Ramos (cell line): ENCODE data around the gene MBD3L4.
"Not testable (repeated sequence)": the region's sequence is repeated elsewhere in the genome, so short reads cannot be mapped to it uniquely, and the experiment has no call there.

Source experiments
- in situ Hi-C: fragments of 300-500 bp; cut with MboI; formaldehyde crosslinking; loops from one replicate; pipeline ENCODE4 v1.14.3; 2022; ENCODE audit warnings: low sequenced_read_pairs; ENCODE audit not compliant: unreplicated experiment

The MBD3L4 gene

DNA sequence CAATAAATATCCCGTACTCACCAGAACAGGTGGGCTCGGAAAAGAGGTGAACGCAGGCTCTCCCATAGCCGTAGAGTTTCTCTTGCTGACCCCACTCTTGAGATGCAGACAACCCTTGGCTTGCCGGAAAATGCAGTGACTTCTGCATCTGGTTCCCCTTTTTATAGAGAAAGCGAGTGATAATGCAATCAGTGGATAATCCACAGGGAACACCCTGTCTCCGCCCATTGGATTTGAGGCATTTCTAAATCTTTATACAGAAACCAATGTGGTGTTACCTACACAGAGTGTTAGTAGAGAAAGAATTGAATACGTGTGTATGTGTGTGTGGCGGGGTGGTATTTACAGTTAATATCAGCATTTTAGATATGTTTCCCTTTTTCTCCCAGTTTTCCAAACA lies at the start of gene MBD3L4:
TSS of gene MBD3L4 (minus strand) at position 101 of the 400 bp plus-strand sequence. CDS start at position 66, 35 bp downstream.
- in situ Hi-C loops: not testable (repeated sequence)

DNA sequence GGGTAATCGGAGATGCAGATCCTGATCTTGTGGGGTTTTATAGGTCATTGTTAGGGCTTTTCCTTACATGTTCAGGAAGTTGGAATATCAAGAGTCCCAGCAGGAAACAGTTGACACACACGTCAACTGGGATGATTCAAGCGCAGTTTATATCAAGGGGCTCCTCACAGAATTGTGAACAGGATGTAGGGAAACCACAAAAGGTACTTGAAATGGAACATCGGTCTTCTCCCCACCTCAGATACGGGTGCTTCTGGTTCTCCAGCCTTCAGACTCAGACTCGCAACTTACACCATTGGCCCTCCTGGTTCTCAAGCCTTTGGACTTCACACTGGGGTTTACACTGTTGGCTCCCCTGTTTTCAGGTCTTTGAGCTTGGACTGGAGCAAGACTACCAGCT lies 49.0 kb upstream of the MBD3L4 start:
- in situ Hi-C loops: loop anchor here (25.0 kb wide), 1 partner anchor 902 kb away; no protein-coding TSS in a partner anchor

DNA sequence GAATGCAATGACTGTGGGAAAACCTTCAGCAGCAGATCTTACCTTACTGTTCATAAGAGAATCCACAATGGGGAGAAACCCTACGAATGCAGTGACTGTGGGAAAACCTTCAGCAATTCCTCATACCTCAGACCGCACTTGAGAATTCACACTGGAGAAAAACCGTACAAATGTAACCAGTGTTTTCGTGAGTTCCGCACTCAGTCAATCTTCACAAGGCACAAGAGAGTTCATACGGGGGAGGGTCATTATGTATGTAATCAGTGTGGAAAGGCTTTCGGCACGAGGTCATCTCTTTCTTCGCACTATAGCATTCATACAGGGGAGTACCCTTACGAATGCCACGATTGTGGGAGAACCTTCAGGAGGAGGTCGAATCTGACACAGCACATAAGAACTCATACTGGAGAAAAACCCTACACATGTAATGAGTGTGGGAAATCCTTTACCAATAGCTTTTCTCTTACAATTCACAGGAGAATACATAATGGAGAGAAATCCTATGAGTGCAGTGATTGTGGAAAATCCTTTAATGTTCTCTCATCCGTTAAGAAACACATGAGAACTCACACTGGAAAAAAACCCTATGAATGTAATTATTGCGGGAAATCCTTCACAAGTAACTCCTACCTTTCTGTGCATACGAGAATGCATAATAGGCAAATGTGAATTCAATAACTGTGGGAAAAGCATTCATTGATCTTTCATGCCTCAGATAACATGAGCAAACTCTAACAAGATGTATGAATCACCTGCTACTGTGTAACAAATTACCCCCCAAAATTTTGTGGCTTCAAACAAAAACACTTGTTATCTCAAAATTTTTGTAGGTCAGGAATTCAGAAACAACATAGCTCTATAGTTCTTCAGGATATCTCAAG lies 43.3 kb upstream of the MBD3L4 start:
- in situ Hi-C loops: loop anchor here (25.0 kb wide), 1 partner anchor 896 kb away; no protein-coding TSS in a partner anchor

DNA sequence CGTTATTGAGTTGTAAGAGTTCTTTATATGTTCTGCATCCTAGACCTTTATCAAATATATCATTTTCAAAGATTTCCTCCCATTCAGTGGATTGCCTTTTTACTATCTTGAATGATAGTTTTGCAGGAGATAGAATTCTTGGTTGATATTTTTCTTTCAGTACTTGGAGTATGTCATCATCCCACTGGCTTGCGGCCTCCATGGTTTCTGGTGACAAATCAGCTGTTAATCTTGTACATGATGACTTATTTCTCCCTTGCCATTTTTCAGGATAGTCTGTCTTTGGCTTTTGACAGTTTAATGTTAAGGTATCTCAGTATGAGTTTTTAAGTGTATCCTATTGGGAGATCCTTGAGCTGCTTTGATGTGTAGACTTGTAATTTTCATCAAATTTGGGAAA lies 38.0 kb upstream of the MBD3L4 start:
- in situ Hi-C loops: loop anchor here (25.0 kb wide), 1 partner anchor 891 kb away; no protein-coding TSS in a partner anchor

DNA sequence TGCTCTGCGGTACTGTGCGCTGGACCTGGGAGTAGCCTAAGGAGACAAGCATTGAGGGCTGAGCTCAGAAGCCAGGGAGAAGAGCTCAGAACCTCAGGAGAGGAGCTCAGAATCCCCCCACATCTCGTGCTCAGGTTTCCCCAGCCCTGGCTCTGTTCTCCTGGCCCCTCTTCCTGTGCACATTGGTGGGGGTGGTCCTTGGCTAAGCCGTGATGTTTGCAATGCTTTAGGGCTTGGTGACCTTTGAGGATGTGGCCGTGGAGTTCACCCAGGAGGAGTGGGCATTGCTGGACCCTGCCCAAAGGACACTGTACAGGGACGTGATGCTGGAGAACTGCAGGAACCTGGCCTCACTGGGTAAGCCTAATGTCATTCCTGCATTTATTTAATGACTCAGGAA lies 36.2 kb upstream of the MBD3L4 start:
- in situ Hi-C loops: loop anchor here (25.0 kb wide), 1 partner anchor 889 kb away; no protein-coding TSS in a partner anchor

DNA sequence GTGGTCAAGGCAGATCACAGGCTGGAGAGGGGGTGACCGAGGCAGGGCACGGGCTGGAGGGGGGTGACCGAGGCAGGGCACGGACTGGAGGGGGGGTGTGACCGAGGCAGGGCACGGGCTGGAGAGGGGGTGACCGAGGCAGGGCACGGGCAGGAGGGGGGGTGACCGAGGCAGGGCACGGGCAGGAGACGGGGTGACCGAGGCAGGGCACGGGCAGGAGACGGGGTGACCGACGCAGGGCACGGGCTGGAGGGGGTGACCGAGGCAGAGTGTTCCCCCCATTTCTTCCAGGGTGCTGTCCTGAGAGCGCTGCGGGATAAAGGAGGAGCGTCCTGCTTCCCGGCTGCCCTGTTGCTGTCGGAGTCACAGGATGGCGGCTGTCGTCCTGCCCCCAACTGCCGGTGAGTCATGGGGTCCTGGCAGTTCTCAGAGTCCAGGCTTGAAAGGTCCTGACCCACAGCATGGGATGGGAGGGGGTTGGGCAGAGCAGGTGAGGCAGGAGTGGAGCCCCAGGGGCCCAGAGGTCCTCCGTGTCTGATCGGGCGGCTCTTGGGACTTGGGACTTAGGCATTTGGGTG lies 34.8 kb upstream of the MBD3L4 start:
- in situ Hi-C loops: loop anchor here (25.0 kb wide), 1 partner anchor 887 kb away; no protein-coding TSS in a partner anchor

DNA sequence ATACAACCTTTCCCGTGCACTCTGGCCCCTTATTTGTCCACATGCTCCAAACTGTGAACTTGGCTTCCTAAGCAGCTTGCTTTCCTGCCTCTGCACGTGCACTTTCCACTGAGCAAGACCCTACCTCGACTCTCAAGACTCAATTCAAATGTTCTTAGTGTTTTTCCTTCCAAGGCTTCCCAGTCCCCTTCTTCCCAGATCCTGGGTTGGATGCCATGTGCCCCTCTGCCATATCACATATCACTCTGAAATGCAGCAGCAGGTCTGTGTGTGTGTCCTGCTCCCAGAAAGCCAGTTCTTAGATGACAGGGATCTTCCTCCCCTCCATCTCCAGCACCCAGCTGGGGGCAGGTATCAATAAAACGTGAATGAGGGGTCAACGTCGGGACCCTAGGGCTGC lies 32.6 kb upstream of the MBD3L4 start:
- in situ Hi-C loops: no loop called here

DNA sequence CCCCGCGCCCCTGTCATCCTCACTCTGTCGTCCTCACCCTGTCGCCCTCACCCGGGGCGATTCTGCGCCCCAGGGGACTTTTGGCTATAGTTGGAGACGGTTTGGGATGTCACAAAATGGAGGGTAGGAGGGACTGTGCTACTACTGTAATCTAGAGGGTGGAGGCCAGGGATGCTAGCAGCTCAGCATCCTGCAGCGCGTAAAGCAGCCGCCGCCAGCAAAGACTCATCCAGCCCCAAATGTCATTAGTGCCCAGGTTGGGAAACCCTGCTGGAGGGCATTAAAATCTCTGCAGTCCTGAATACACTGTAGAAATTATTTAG lies 29.9 kb upstream of the MBD3L4 start:
- in situ Hi-C loops: no loop called here

DNA sequence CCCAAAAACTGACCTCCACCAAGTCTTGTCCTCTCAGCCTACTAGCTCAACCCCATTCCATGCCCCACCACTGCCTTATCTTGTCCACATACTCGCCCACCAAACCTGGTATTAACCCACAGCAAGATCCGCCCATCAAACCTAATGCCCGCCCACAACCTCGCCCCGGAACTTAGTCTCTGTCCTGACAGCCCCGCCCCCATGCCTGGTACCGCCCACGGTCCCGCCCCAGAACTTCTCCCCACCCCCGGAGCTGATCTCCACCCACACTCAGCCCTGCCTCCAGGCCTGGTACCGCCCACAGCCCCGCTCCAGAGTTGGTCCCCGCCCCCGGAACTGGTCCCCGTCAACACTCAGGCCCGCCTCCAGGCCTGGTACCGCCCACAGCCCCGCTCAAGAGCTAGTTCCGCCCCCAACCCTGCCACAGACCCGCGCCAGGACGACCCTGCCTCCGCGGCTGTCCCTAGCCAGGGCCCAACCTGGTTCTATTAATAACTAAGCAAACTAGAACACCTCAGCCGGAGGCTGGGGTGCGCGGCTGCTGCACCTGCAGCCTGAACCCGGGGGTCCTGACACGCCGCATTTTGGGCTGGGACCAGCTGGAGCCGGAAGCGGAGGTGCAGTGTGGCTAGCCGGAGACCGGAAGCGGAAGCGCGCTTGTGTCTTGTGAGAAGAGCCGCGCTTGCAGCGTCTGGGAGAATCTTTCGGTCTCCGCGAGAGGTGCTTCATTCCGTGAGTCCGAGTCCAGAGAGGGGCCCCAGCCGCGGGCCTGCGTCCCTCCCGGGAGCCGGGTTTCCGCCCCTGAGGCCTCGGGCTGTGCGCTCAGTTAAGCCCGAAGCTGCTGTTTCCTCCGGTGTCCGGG lies 29.3 kb upstream of the MBD3L4 start, which contains the start of gene ZNF557:
TSS of gene ZNF557 (plus strand) at position 662 of the 862 bp plus-strand sequence. CDS start 5,372 bp downstream, outside the sequence.
- in situ Hi-C loops: no loop called here

DNA sequence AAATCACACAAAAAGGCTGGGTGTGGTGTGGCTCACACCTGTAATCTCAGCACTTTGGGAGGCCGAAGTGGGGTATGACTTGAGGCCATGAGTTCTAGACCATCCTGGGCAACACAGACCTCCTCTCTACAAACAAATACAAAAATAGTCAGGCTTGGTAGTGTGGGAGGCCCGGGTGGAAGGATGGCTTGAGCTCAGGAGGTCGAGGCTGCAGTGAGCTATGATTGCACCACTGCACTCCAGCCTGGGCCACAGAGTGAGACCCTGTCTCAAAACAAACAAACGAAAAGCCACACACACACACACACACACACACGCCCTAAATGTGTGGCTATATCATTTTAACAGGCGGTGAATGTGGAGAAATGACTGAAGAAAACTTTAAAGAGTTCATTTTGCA lies 28.6 kb upstream of the MBD3L4 start:
- in situ Hi-C loops: no loop called here

DNA sequence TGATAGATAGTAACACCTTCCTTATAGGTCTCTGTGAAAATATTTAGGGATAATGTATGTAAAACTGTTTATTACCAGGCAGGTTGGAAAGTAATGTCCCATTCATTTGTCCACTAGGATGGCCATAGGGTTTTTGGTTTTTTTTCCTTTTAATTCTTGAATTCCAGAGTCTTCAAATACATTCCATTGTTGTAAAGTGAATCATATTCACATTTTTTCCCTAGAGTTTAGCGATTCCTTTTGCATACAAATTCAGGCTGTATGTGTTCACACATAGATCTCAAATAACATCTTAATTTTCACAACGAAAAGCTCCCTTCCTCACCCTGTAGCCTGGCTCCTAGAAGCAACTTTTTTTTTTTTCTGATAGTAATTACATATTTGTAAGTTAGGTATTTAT lies 27.7 kb upstream of the MBD3L4 start:
- in situ Hi-C loops: no loop called here

DNA sequence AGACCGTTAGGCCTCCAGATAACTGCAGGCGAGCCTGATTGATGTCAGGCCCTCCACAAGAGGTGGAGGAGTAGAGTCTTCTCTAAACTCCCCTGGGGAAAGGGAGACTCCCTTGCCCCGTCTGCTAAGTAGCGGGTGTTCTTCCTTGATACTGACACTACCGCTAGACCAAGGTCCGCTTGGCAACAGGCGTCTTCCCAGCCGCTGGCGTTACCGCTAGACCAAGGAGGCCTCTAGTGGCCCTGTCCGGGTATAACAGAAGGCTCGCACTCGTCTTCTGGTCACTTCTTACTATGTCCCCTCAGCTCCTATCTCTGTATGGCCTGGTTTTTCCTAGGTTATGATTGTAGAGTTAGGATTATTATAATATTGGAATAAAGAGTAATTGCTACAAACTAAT lies 27.1 kb upstream of the MBD3L4 start:
- in situ Hi-C loops: not testable (repeated sequence)

DNA sequence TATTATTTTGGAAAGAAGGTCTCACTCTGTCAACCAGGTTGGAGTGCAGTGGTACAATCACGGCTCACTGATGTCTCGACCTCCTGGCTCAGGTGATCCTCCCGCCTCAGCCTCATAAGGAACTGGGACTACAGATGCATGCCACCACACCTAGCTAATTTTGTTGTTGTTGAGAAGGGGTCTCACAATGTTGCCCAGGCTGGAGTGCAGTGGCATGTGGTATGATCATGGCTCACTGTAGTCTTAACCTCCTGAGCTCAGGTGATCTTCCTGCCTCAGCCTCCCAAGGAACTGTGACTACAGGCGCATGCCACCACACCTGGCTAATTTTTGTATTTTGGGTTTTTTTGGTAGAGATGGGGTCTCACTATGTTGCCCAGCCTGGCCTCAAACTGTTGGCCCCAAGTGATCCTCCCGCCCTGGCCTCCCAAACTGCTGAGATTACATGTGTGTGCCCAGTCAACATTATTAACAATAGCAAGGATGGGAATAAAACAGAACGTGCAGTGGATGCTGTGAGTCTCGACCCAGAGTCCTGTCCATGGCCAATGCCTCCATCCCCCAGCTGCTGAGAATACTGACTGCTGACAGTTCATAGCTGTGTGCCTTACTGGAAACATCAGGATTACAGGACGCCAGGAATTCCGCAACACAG lies 23.9 kb upstream of the MBD3L4 start:
- in situ Hi-C loops: no loop called here

DNA sequence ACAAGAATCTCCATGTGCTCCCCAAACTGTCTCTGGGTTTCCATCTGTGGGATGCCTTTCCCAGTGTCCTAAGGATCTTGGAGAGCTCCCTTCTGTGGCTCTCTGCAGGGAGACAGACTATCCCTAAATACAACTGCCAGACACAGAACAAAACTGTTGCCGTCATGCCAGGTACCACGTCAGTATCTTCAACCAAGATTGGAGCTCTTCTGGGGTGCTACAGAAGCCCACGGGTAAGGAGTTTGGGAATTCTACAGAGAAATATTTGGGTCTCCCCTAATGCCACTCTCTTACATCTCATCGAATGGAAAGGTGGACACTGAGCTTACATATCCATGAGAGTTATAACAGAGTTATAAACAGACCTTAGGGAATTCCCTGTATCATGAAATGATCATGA lies 23.4 kb upstream of the MBD3L4 start:
- in situ Hi-C loops: no loop called here

DNA sequence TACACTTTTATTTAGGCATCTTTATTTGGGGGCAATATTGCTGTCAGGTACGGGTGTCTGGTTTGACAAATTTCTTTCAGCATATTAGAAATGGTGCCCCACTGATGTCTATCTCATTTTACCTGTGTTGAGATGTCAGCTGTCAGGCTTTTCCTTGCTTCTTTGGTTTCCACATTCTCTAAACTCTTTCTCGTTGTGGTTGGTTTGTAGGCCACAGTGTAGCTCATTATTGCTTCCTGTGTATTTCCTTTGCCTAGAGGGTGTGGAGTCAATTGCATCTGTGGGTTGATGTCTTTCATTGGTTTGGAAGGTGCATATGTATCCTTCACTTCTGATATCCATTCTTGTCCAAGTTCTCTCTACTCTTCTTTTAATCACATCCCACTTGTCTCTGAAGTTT lies 20.0 kb upstream of the MBD3L4 start:
- in situ Hi-C loops: not testable (repeated sequence)

DNA sequence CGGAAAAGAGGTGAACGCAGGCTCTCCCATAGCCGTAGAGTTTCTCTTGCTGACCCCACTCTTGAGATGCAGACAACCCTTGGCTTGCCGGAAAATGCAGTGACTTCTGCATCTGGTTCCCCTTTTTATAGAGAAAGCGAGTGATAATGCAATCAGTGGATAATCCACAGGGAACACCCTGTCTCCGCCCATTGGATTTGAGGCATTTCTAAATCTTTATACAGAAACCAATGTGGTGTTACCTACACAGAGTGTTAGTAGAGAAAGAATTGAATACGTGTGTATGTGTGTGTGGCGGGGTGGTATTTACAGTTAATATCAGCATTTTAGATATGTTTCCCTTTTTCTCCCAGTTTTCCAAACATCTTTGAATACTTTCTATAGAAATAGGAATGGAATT lies 18.6 kb upstream of the MBD3L4 start, which contains the start of gene MBD3L3:
TSS of gene MBD3L3 (minus strand) at position 101 of the 400 bp plus-strand sequence. CDS start at position 30, 71 bp downstream.
- in situ Hi-C loops: not testable (repeated sequence)

DNA sequence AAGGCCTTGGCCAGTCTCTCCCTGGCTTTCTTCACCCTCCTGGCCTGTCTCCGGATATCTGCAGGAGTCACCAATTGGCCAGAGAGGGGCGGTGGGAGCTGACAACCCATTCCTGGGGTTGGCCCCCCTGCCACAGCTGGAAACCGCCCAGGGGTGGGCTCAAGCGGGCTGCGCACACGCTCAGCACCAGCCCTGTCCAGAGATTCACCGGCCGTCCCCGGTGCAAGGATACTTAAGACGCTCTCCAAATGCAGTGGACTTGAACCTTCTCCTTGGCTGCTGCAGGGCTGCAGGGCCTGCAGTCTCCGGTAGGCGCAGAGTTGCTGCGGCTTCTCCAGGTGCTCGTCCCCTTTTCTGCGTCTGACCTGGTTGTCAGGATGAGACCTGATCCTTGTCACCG lies 16.4 kb upstream of the MBD3L4 start:
- in situ Hi-C loops: not testable (repeated sequence)

DNA sequence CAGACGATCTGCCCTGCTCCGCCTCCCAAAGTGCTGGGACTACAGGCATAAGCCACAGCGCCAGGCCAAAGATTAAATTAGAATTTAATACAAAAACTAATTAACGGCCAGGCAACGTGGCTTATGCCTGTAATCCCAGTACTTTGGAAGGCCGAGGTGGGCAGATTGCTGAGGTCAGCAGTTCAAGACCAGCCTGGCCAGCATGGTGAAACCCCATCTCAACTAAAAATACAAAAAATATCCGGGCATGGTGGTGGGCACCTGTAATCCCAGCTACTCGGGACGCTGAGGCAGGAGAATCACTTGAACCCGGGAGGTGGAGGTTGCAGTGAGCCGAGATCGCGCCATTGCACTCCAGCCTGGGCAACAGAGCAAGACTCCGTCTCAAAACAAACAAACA lies 15.7 kb upstream of the MBD3L4 start:
- in situ Hi-C loops: not testable (repeated sequence)

DNA sequence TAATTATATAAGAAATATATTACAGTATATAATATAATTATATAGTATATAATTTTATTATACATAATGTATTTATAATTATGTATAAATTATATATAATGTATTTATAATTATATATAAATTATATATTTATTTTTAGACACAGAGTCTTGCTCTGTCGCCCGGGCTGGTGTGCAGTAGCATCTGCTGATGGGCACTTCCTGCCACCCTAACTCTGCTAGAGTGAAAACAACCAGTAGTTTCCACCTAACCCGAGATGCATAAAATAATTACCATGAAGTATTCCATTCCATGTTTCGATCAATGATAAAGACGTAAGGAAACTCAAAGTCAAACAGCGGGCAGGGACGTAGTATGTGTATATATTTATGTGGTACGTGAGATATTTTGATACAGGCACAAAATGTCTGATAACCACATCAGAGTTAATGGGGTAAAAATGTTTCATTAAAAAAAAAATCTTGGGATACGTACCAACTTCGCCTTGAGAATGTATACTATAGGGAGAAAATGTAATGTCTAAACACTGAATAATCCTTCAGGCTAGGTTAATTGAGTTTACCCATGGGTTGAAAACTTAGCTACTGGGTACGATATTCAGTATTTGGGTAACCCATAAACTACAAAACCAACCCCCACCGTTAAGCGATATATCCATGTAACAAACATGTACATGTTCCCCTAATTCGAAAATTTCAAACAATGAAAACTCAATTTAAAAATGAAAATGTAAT lies 14.8 kb upstream of the MBD3L4 start:
- in situ Hi-C loops: not testable (repeated sequence)
